NCI-H146 treated with DMSO at 0.1 percent for 48 hours (cell line): ENCODE measurements around the gene RHEBL1.
"Not testable (repeated sequence)": the region's sequence is repeated elsewhere in the genome, so short reads cannot be mapped to it uniquely, and the experiment has no call there.

ENCODE experiments used
- DNase-seq: peaks from one replicate; lab custom pipeline; 2025; ENCODE audit not compliant: unreplicated experiment; lab: John Stamatoyannopoulos, UW

Gene RHEBL1

DNA sequence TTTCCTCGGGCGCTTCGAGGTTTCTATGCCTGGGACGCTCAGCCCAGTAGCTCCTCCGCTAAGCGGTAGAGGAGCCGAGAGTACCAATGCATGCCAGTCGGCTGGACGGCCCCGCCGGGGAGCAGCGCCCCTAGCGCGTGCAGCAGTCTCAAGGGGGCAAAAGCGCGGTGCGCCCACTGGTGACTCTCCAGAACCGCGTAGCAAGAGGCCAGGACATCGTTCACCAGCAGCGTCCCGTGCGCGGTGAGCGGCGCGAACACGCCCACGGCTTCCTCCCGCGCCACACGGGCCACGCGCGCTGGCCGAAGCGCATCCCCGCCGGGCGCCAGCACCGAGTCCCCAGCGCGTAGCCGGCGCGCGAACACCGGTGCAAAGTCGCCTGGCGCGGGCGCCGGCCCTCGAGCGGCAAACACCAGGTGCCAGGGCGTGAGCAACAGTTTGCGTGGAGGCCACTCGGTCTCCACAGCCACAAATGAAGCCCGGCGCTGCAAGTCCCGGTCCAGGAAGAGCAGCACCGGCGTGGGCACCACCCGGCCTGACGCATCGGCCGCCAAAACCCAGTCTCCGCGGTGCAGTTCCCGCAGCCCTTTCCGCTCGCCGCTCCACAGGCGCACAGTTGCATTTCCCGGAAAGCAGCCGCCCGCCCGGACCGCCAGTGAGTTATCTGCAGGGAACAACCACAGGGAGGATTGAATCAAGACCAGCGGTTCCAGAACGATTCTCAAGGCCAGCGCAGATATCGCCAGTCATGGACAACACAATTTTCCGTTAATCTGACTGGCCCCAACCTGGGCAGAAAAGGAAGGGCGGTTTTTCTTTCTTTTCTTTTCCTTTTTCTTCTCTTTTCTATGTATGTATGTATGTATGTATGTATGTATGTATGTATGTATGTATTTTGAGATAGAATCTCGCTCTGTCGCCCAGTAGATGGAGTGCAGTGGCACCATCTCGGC is 20.3 kb upstream of the RHEBL1 start:
- DNase-seq, result no peak

DNA sequence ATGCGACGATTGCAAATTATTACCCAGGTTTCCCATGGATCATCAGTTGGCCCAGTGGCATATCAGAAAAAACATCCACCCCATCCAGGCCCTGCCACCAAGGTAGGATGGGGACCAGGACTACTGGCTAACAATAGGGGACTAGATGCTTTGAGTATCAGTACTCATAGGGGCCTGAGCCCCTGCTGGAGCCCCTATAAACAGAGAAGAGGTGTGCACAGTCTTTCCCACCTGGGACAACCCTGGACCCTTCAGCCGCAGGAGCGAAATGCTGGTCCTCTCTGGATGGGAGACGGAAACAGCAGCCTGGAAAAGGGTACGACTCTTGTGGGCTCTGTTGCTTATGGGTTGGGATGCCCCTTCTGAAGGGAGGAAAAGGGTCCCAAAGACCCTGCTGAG is 19.2 kb upstream of the RHEBL1 start:
- DNase-seq, result no peak

GRCh38 chr12:49088150-49088931 is 18.6 kb upstream of the RHEBL1 start:
- peak; percentile 92 for DNase-seq

DNA sequence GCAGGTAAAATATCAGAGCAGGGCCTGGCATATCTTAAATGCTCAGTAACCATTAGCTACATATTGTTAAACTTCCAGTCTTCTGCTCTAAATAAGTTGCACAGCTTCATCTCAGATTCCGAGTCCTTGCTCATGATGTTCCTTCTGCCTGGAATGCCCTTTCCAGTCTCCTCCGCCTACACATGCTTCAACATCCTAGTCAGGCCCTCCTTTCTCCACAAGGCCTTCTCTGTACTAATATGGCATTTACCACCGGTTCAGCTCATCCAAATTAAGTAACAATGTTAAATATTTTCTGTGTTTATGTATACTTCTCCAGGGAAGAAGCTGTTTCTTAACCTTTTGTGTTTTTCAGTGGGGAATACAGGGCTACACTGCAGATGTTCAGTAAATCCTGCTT is 16.3 kb upstream of the RHEBL1 start:
- no peak for DNase-seq

DNA sequence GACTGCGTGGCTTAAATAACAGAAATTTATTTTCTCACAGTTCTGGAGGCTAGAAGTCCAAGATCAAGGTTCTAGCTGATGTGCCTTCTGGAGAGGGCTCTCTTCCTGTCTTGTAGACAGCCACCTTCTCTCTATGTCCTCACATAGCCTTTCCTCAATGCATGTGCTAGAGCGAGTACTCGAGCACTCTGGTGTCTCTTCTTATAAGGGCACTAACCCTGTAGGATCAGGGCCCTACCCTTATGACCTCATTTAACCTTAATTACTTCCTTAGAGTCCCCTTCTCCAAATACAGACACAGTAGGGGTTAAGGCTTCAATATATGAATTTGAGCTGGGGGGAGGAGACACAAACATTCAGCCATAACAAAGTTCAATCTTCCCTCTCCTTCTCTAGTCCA is 14.7 kb upstream of the RHEBL1 start:
- DNase-seq, result no peak

DNA sequence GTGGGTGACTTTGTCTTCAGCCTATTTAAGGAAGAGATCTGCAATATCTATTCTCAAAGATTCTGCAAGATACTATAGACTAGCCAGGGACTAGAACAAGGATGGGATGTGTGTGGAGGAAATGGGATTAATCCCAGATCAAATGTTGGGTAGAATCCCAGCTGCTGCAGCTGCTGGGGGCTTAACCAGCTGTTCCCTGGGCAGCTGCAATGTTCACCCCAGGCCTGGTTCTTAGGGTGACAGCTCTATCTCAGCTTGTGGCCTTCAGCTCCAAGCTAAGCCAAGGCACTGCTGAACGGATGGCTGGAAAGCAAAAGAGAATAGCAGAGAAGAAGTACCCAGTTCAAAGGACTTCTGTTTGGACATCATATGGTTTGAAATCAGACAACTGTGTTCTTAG is 10.0 kb upstream of the RHEBL1 start:
- DNase-seq, result no peak

GRCh38 chr12:49070971-49071370 is 1.2 kb upstream of the RHEBL1 start:
- no peak for DNase-seq

GRCh38 chr12:49068879-49069506 is 786 bp downstream of the RHEBL1 start:
- no peak for DNase-seq

- DNase-seq, result no peak
These were observed 3.7 kb downstream of the RHEBL1 start for GRCh38 chr12:49066120-49066519.

DNA sequence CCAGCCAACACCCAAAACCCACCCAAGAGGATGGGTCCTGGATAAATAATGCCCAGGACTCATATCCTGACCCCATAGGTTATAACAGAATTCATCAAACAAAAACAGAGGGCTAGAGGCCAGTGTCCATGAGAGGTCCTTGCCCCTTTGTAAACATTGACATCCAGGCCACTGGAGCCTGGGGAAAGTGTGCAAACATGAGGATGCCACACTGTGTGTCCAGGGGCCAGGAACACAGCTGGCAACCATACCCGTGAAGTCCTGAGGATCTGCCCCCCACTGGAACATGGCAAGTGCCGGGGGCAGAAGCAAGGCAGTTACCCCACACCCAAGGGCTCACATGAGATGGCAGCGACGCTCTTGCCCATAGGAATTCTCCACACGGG is 5.0 kb downstream of the RHEBL1 start:
- no peak for DNase-seq

DNA sequence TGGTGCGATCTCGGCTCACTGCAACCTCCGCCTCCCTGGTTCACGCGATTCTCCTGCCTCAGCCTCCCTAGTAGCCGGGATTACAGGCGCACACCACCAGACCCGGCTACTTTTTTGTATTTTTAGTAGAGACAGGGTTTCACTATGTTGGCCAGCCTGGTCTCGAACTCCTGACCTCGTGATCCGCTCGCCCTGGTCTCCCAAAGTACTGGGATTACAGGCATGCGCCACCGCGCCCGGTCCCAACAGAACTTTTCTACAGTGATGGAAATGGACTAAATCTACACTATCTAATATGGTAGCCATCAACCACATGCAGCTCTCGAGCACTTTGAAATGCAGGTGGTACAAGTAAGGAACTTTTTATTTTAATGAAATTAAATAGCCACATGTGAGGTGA is 7.9 kb downstream of the RHEBL1 start:
- not testable (repeated sequence) for DNase-seq

- no peak for DNase-seq
These were observed 8.6 kb downstream of the RHEBL1 start for GRCh38 chr12:49061157-49061650.

DNA sequence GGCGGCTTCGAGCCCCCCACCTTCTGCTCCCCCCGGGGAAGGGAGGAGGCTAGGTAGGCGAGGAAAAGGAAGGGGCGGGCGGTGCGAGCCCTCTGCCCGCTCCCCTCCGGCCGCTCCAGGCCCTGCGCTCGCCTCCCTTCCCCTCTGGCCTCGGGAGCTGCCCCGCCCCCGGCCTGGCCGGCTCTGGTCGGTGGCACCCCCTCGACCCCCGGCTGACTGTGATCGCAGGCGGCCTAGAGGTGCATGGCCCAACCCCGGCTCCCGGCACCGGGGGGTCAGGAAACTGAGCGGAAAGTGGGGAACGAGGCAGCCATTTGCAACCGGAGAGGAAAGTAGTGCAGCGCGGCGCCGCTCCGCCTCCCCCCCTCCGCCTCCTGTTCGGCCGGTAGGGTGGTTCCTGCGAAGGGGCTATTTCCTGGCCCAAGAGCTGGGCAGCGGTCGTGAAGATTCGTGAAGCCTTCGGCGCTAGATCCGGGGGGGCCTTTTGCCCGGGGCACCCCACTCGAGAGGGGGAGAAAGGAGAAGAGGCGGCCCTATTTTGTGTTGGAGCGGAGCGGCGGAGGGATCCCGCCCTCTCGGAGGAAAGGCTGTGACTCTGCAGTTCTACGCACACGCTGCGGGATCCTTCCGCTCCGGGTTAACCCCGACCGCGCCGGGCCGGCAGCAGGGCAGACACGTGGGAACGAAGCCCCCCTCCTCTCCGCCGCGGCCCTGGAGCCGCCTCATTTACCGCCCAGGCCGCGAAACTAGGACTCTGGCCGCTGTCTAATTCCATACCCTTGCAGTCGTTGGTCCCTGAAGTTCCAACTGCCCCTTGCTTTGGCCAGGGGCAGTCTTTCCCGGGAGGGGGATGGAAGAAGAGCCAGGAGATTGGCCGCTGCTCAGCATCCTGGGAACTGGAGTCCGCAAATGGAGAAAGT is 9.3 kb downstream of the RHEBL1 start, which contains the start of gene KMT2D:
Gene KMT2D, minus strand, starts transcription at position 558 of the 920 bp plus-strand sequence. CDS start 5,470 bp downstream, outside the sequence.
- DNase-seq, result peak; percentile 82

DNA sequence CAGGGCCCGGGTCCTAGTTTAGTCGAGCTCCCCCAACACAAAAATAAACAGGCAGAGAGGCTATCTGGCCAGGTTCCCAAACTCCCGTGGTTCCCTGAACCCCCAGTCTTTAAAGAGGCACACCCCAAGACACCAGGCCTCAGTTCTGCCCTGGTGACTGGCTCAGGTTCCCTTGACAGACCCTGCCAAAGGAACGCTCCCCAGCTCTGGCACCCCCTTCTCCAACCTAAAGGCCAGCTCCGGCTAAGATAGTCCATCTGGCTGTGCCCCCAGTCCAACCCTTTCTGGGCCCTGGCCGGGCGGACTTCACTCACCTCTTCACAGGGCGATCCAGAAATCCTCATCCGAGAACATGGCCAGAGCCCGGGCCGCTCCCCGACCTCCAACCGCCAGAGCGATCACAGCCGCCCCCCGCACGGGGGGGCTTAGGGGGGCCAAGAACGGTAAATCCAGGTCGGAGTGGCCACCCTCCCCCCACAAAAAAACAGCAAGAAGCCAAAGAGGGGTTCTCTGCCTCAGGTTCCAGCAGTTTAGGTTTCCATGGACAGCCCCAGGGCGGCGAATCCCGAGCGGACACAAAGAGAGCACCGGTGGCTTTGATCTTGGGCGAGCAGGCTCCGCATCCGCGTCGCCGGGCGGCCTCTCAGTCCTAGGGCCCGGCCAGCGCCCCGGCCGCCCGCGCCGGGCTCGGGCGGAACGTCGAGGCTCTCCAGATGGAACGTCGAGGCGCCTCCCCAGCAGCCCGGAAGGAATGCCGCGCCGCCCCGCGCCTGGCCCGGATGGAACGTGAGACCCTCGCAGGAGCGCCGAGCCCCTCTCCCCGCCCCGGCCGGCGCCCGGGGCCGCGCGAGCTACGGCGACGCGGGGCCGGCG is 10.2 kb downstream of the RHEBL1 start:
- no peak for DNase-seq

GRCh38 chr12:49059045-49059298 is 10.8 kb downstream of the RHEBL1 start:
- DNase-seq, result no peak

- DNase-seq, result no peak
These were observed 11.3 kb downstream of the RHEBL1 start for GRCh38 chr12:49058366-49059044.

DNA sequence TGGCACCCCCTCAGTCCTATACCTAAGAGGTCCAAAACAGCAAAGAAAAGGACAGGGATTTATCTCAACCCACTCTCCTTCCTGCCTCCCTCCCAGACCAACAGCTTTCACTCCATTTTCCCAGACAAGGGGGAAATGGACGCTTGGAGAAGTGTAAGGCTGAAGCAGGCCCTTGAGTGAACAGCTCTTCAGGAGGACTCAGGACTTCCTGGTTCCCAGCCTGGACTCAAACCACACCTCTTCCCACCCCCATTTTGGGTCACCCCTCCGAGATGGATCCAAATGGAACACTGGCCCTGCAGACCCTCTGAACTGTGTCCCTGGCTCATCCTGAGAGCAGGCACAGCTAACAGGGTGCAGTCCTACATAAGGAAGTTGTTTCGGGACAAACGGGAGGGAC is 11.9 kb downstream of the RHEBL1 start:
- no peak for DNase-seq

DNA sequence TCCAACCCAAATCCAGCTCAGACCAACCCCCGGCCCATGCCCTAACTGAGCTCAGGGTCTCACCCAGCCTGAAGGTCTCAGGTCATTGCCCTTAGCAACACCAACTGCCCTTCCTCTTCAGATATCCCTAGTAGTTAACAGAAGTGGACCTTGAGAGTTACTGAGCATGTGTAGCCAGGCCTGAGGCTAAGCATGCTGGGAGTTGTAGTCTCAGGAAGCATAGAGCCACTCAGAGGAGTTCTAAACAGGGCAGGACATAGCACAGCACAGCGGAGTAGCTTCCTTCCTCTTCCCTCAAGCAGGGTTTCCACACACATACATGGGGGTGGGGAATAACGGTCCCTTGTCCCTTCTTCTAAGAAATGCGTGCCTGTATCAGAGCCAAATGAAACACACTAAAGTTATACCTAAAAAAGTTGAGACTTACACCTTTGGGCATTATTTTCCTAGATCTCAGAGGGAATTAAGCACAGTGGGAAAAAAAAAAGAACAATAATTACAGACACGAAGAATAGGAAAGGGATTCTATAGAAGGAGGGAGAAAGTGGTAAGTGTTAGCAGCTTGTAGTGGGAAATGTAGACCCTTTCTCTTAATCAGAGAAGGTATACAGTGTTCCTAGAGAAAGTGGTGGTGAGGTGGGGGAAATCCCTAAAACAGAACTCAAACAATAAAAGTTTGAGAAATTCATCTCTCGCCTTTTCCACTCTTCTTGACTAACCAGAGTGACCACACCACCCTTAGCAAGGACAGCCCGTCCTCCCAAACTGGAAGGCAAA is 13.6 kb downstream of the RHEBL1 start:
- DNase-seq, result no peak
